ENCODE data around the gene CCM2L. TPM values are rescaled to one million over a fixed set of nuclear protein-coding genes. Genes with fewer than 3 reads are reported as not detected.
A peak's percentile ranks its signal among the peaks of the same experiment; 100 is the strongest.

The CCM2L gene
- total RNA-seq, 1 donor from 2014 or later: not detected

DNA sequence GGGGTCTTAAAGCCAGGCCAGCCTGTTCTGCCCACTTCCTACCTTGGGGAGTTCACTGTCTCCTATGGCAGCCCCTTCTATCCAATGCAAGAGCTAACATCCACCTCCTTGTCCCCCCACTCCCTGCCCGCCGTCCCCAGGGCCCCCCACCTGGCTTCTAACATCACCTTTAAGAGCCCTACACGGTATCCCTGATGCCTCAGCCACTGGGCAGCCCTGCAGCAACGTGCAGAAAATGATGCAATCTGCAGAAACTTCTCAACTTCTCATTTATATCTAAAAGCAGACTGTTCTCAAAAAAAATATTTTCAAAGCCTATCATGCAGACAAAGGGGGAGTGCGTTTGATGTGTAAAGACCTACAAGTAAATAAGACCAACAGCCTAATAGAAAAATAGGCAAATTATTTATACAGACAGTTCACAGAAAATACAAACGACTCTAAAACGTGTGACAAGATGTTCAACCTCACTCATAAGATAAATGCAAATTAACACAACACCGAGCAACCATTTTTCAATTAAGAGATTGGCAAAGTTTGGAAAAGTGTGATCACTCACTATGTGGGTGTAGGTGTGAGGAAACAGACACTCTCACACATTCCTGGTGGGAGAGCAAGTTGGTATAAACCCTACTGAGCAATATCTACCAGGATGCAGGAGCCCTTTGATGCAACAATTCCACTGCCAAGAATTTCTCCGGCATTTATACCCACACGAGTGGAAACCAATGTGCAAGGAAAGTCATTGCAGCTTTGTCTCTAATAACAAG is 26.7 kb downstream of the CCM2L start:
- no peak overlapping the region for H3K4me3 Mint-ChIP-seq (ENCODE audit: low read depth)
- peaks cover 39% of the 10 kb centered on the region for H3K27me3 Mint-ChIP-seq (ENCODE audit: low read depth)
- intact Hi-C loops (cut with micrococcal nuclease): loop anchor here (10.0 kb wide), 1 partner anchor 58 kb away; no protein-coding TSS in a partner anchor
- no peaks in the 10 kb centered on the region for H3K9me3 Mint-ChIP-seq
- no peaks in the 10 kb centered on the region for H3K4me1 Mint-ChIP-seq (ENCODE audit: low read depth)
- DNase-seq (ENCODE audit: low spot score): no peak
- no peaks in the 10 kb centered on the region for H3K36me3 Mint-ChIP-seq (ENCODE audit: low read depth)
- no peak overlapping the region for H3K27ac Mint-ChIP-seq

DNA sequence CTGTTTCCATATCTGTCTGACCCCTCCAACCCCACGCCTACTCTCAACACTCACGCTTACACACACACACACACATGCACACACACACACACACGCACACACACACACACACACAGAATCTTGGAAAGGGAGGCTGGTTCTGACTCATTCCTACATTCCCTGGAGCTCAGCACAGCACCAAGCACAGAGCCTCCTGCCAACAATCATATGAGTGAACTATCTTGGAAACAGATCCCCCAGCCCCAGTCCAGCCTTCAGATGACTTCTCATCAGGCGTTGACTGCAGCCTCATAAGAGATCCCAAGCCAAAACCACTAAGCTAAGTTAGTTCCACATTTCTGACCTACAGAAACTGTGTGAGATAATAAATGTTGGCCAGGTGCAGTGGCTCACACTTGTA is 27.7 kb downstream of the CCM2L start:
- H3K9me3 Mint-ChIP-seq: no peaks in the 10 kb centered on the region
- H3K4me3 Mint-ChIP-seq (ENCODE audit: low read depth): no peak overlapping the region
- intact Hi-C loops (cut with micrococcal nuclease): loop anchor here (10.0 kb wide), 1 partner anchor 57 kb away; no protein-coding TSS in a partner anchor

DNA sequence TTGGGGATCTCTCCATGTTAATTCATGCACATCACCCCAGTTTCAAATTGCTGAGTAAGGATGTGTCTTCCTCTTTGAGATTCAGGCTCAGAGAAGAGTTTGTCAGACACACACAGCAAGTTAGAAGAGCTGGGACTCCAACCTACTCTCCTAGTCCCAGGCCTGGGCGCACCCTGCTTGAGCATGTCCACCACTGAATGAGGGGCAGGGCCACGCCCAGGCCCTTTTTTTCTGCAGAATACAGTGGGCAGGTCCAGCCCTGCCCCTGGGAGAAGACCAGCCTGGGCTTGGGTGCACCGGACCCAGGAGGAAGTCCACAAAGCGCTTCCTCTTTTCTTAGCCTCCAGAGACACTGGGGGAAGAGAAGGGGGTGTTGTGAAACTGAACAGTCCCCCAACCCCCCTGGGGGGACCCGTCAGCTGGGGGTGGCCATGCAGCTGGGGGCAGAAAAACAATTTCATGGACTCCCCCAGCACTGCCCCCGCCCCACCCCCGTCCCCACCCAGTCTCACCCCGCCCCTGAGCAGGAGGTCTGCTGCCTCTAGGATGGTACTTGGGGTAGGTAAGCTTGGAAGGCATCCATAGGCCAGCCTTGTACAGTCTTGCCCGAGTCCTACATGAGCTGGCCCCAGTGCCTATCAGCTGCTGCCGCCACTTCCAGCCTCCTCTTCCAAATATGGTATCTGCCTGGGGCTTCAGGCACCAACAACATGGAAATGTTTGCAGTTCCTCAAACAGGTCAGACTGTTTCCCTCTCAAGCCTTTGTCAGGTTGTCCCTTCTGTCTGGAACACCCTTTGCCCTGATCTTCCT is 30.1 kb downstream of the CCM2L start:
- Mint-ChIP-seq H3K4me3 (ENCODE audit: low read depth) (no peak overlapping the region), H3K9me3 (no peaks in the 10 kb centered on the region), H3K4me1 (ENCODE audit: low read depth) (no peaks in the 10 kb centered on the region), H3K27ac (no peak overlapping the region), H3K27me3 (ENCODE audit: low read depth) (peaks cover 39% of the 10 kb centered on the region), H3K36me3 (ENCODE audit: low read depth) (no peaks in the 10 kb centered on the region)
- intact Hi-C loops (cut with micrococcal nuclease): no loop called here
- no peak for DNase-seq (ENCODE audit: low spot score)

More for the DNA sequence above, 27.7 kb downstream of the CCM2L start:
- no peaks in the 10 kb centered on the region for H3K4me1 Mint-ChIP-seq (ENCODE audit: low read depth)
- no peaks in the 10 kb centered on the region for H3K36me3 Mint-ChIP-seq (ENCODE audit: low read depth)
- no peak overlapping the region for H3K27ac Mint-ChIP-seq
- peaks cover 36% of the 10 kb centered on the region for H3K27me3 Mint-ChIP-seq (ENCODE audit: low read depth)
- no peak for DNase-seq (ENCODE audit: low spot score)

DNA sequence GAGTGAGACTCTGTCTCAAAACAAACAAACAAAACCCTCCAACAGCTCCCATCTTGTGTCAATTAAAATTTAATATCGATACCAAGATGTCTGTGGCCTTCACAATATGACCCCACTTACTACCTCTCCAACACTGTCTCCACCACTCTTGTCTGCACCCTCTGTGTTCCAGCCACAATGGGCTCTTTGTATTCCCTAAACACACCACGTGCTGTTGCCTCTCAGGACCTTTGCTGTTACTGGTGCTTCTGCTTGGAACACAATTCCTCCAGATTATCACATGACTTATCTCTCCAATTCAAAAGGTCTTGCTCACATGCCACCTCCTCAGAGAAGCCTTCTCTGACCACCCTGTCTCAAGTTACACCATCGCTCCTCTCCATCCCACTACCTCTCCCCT is 35.8 kb downstream of the CCM2L start:
- Mint-ChIP-seq H3K27me3 (ENCODE audit: low read depth) (peaks cover 60% of the 10 kb centered on the region), H3K4me1 (ENCODE audit: low read depth) (peaks cover 2% of the 10 kb centered on the region), H3K9me3 (no peaks in the 10 kb centered on the region), H3K36me3 (ENCODE audit: low read depth) (no peaks in the 10 kb centered on the region), H3K4me3 (ENCODE audit: low read depth) (no peak overlapping the region), H3K27ac (no peak overlapping the region)
- no peak for DNase-seq (ENCODE audit: low spot score)
- intact Hi-C loops (cut with micrococcal nuclease): no loop called here

DNA sequence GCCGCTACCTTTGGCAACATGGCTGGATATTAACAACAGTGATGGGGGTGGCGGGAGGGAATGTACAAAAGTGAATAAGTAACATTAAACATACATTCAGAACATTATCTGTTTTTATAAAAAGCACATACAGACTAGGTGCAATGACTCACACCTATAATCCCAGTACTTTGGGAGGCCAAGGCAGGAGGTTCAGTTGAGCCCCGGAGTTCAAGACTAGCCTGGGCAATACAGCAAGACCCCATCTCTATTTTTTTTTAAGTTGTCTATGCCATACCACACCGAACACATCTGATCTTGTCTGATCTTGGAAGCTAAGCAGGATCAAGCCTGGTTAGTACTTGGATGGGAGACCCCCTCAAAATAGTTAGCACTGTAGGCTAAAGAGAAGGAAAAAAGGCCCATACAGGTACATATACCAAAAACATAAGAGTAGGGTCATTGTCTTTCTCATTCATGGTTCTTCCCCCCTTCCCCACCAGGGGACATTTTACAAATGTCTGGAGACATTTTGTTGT is 40.1 kb downstream of the CCM2L start:
- H3K4me1 Mint-ChIP-seq (ENCODE audit: low read depth): peaks cover 12% of the 10 kb centered on the region
- peaks cover 59% of the 10 kb centered on the region for H3K27me3 Mint-ChIP-seq (ENCODE audit: low read depth)
- no peaks in the 10 kb centered on the region for H3K36me3 Mint-ChIP-seq (ENCODE audit: low read depth)
- DNase-seq (ENCODE audit: low spot score): no peak
- no peaks in the 10 kb centered on the region for H3K9me3 Mint-ChIP-seq
- no peak overlapping the region for H3K27ac Mint-ChIP-seq
- H3K4me3 Mint-ChIP-seq (ENCODE audit: low read depth): no peak overlapping the region
- intact Hi-C loops (cut with micrococcal nuclease): no loop called here

DNA sequence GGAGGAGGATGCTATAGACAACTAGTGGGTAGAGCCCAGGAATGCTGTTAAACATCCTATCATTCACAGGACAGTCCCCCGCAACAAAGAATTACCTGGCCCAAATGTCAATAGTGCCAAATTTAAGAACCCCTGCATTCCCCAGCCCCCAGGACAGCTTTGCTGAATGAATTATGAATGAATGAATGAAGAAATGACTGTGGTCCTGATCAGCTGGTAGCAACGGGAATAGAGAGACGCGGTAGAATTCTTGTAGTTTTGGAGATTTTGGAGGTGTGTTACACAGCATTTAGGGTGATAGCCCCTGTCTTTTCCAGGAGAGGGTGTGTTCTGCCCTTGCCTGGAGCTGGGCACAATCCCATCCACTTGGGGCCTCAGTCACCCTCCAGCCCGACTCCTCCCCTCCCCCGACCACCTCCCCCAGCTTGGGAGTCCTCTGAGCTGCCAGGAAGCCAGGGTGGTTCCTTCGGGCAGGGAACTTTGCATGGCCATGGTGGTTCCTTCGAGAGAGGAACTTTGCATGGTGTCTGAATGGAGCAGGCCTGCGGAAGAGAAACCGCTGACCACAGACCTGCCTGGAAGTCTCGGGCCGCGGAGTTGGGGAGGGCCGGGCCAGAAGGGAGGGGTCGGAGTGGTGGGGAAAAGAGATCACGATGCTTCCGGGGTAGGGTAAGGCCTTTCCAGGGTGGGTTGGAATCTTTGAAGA is 40.8 kb downstream of the CCM2L start:
- H3K27ac Mint-ChIP-seq: no peak overlapping the region
- peaks cover 12% of the 10 kb centered on the region for H3K4me1 Mint-ChIP-seq (ENCODE audit: low read depth)
- intact Hi-C loops (cut with micrococcal nuclease): no loop called here
- no peaks in the 10 kb centered on the region for H3K36me3 Mint-ChIP-seq (ENCODE audit: low read depth)
- H3K27me3 Mint-ChIP-seq (ENCODE audit: low read depth): peaks cover 56% of the 10 kb centered on the region
- no peaks in the 10 kb centered on the region for H3K9me3 Mint-ChIP-seq
- peak overlapping the region; percentile 13 for H3K4me3 Mint-ChIP-seq (ENCODE audit: low read depth)
- DNase-seq (ENCODE audit: low spot score): no peak

DNA sequence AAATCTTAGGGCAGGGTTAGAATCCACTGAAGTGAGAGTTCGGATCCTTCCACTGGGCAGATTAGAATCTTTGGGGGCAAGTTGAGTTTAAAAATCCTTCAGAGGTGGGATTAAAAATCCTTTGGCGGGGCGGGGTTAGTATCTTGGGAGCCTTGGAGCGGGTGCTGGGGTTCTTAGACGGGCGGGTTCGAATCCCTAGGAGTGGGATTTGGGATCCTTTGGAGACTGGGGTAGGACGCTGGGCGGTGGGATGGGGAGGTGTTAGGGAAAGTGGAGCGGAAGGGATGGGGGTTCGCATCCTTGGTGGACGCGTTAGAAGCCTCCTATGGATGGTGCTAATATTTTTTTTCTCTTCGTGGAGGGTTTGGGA is 41.5 kb downstream of the CCM2L start:
- no peaks in the 10 kb centered on the region for H3K9me3 Mint-ChIP-seq
- intact Hi-C loops (cut with micrococcal nuclease): no loop called here
- peaks cover 50% of the 10 kb centered on the region for H3K27me3 Mint-ChIP-seq (ENCODE audit: low read depth)
- no peak for DNase-seq (ENCODE audit: low spot score)
- H3K27ac Mint-ChIP-seq: no peak overlapping the region
- peak overlapping the region; percentile 59 for H3K4me3 Mint-ChIP-seq (ENCODE audit: low read depth)
- H3K36me3 Mint-ChIP-seq (ENCODE audit: low read depth): no peaks in the 10 kb centered on the region
- peaks cover 12% of the 10 kb centered on the region for H3K4me1 Mint-ChIP-seq (ENCODE audit: low read depth)

DNA sequence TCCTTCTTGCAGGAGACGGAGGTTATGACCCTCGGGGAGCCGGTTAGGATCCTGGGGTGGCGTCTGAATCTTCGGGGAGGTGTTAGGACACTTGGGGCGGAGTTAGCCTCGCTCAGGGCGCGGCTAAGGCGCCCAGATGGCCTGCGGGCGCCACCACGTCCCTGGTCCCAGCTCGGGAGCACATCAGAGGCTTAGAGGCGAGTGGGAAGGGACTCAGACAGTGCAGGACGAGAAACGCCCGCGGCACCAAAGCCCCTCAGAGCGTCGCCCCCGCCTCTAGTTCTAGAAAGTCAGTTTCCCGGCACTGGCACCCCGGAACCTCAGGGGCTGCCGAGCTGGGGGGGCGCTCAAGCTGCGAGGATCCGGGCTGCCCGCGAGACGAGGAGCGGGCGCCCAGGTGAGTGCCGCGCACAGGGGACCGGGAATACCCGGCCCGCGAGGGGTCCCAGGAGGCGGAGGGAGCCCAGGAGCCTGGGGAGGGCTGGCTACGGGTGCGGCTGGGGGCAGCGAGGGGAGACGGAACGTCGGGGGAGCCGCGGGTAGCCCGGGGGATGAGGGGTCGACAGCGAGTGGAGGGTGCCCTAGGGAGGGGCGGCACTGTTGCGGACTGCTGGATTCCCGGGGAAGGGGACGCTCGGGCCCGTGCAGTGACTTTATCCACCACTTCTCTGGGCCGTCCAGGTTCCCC is 42.0 kb downstream of the CCM2L start, which contains the start of gene HCK:
Gene HCK, plus strand, starts transcription at position 153 of the 688 bp plus-strand sequence.
- intact Hi-C loops (cut with micrococcal nuclease): no loop called here
- no peaks in the 10 kb centered on the region for H3K9me3 Mint-ChIP-seq
- H3K4me3 Mint-ChIP-seq (ENCODE audit: low read depth): peak within 1 kb of the TSS; percentile 59
- peaks cover 48% of the 10 kb centered on the region for H3K27me3 Mint-ChIP-seq (ENCODE audit: low read depth)
- DNase-seq (ENCODE audit: low spot score): no peak
- peaks cover 12% of the 10 kb centered on the region for H3K4me1 Mint-ChIP-seq (ENCODE audit: low read depth)
- no peak within 1 kb of the TSS for H3K27ac Mint-ChIP-seq
- no peaks in the 10 kb centered on the region for H3K36me3 Mint-ChIP-seq (ENCODE audit: low read depth)

DNA sequence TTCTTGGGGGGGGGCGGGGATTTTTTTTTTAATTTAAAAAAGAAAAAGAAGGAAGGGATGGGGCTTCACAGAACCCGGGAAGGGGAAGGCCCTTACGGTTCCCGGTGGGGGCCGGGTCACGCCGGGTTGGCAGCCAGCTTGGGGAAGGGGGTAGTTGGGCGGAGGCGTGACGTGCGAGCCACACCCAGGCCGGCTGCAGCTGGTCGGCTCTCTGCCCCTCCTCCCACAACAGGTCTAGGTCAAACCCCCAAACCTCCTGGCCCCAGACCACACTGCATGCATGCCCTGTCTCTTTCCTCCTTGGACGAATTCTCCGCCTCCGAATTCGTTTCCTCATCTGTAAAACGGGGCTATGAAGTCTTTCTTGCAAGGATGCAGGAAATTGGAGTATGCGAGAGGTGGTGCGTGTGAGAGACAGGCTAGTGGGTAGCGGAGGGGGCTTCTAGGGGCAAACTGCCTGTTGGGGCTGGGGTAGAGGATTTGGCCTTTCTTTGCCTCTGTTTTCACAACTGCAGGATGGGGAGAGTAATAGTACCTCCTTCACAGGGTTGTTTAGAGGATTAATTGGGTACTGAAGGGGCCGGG is 42.6 kb downstream of the CCM2L start:
- intact Hi-C loops (cut with micrococcal nuclease): no loop called here
- no peaks in the 10 kb centered on the region for H3K36me3 Mint-ChIP-seq (ENCODE audit: low read depth)
- H3K4me3 Mint-ChIP-seq (ENCODE audit: low read depth): no peak overlapping the region
- DNase-seq (ENCODE audit: low spot score): no peak
- H3K9me3 Mint-ChIP-seq: no peaks in the 10 kb centered on the region
- peaks cover 46% of the 10 kb centered on the region for H3K27me3 Mint-ChIP-seq (ENCODE audit: low read depth)
- H3K4me1 Mint-ChIP-seq (ENCODE audit: low read depth): peaks cover 12% of the 10 kb centered on the region
- H3K27ac Mint-ChIP-seq: no peak overlapping the region

DNA sequence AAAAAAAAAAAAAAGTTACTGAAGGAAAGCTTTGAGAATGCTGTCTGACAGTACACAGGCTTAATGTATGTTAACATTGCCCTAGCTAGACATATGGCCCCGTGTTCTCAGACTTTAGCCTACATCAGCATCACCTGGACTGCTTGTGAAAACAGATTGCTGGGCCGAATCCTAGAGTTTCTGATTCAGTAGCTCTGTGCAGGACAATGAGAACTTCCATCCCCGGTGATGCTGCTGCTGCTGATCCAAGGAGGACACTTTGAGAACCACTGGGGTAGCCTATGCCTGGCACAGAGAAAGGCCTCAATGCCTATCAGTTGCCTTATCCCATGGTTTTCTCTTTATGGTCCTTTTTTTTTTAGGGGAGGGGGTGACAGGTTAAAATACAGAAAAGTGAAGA is 43.4 kb downstream of the CCM2L start:
- H3K27me3 Mint-ChIP-seq (ENCODE audit: low read depth): peaks cover 48% of the 10 kb centered on the region
- no peak overlapping the region for H3K4me3 Mint-ChIP-seq (ENCODE audit: low read depth)
- no peaks in the 10 kb centered on the region for H3K9me3 Mint-ChIP-seq
- H3K36me3 Mint-ChIP-seq (ENCODE audit: low read depth): no peaks in the 10 kb centered on the region
- intact Hi-C loops (cut with micrococcal nuclease): no loop called here
- DNase-seq (ENCODE audit: low spot score): no peak
- no peak overlapping the region for H3K27ac Mint-ChIP-seq
- peaks cover 12% of the 10 kb centered on the region for H3K4me1 Mint-ChIP-seq (ENCODE audit: low read depth)

DNA sequence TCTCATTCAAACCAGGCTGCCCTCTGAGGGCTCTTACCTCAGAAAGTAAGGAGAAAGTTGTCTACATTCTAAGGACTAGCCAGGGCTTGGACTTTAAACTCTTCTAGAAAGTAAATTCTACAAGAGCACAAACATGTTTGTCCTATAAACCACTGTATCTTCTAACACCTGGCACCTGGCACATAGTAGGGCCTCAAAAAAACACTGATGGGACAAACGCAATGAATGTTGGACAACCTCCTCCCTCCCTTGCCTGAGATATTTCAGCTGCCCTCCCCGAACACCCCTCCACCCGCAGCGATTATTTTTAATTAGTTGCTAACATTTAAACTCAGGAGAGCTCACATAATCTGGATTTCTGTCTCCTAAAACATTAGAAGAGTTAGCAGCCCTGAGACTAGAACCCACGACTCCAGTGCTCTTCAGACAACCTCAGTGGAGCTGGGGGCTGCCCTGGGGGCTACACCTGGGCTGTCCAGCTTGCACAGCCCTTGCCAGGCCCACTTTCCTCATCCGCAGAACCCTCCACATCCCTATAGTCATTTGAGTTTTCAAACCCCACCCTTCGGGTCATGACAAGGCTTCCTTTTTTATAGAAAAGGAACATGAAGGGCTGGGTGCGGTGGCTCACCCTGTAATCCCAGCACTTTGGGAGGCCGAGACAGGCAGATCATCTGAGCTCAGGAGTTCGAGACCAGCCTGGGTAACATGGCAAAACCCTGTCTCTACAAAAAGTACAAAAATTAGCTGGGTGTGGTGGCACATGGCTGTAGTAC is 46.7 kb downstream of the CCM2L start:
- Mint-ChIP-seq H3K27me3 (ENCODE audit: low read depth) (peaks cover 39% of the 10 kb centered on the region), H3K4me3 (ENCODE audit: low read depth) (no peak overlapping the region), H3K4me1 (ENCODE audit: low read depth) (peaks cover 4% of the 10 kb centered on the region), H3K9me3 (no peaks in the 10 kb centered on the region), H3K27ac (no peak overlapping the region), H3K36me3 (ENCODE audit: low read depth) (no peaks in the 10 kb centered on the region)
- intact Hi-C loops (cut with micrococcal nuclease): no loop called here
- DNase-seq (ENCODE audit: low spot score): no peak

Data from activated T-helper 2 cell treated with anti-CD3 and anti-CD28 coated beads, Interferon-gamma antibody, Interleukin-2, Interleukin-4, amounts not matched to agents 10 μg/mL and 5 μg/mL and 100 μg/mL, durations not matched to agents 14 hours and 24 hours and 36 hours (primary cell).